Measurements from ENCODE around the gene SORCS2.
A peak's percentile ranks its signal among the peaks of the same experiment; 100 is the strongest.

SORCS2 gene

DNA sequence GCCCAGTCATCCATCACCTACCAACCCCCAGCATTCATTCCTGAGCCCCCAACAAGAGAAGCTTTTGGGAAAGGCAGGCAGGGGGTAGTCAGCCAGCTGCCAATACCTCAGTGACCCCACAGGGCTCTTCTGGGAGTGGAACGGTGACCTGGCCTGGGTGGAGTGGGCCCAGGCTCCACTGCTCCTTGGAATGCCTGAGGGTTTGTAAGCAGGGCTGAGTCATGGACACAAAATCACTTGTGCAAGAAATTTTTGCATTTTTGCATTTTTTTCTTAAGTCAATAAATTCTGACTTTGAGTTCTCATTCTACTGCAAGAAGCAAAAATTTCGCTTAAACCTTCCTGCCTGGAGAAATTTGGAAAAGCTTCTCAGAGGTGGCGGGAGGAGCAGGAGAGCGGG, 18.5 kb downstream of the SORCS2 start:
- H4K8ac ChIP-seq (ENCODE audit: low read depth, low read length), result no peak overlapping the region
- H3K23ac ChIP-seq (ENCODE audit: low read length), result no peak overlapping the region
- no peak overlapping the region for H2BK5ac ChIP-seq (ENCODE audit: low read depth, low read length, poor library complexity)
- peaks cover 12% of the 10 kb centered on the region for H3K9me3 ChIP-seq (ENCODE audit: insufficient read depth, low read depth, low read length)
- no peak overlapping the region for H2BK120ac ChIP-seq (ENCODE audit: insufficient read depth, low read length, poor library complexity)
- no peak overlapping the region for H3K4me2 ChIP-seq (ENCODE audit: low read length)
- peaks cover 5% of the 10 kb centered on the region for H3K79me1 ChIP-seq (ENCODE audit: low read length)
- no peaks in the 10 kb centered on the region for H3K79me2 ChIP-seq (ENCODE audit: control insufficient read depth, insufficient read depth, low read length, poor library complexity)
- no peak overlapping the region for H3K4me3 ChIP-seq (ENCODE audit: low read depth, low read length)
- WGBS (ENCODE audit: extremely low coverage, insufficient coverage, insufficient read length), result no CpG with 5 or more reads among the region's 4 CpGs
- peaks cover 12 to 21% of the 10 kb centered on the region in 2 experiments for H3K4me1 ChIP-seq (ENCODE audit: control insufficient read depth in 1 of 2, insufficient read depth in 2 of 2, low read length in 2 of 2)
- H2AK5ac ChIP-seq (ENCODE audit: low read length), result no peak overlapping the region
- no peak overlapping the region for H3K18ac ChIP-seq (ENCODE audit: low read length)
- H3K27me3 ChIP-seq (ENCODE audit: insufficient read depth, low read length), result no peaks in the 10 kb centered on the region
- H4K12ac ChIP-seq (ENCODE audit: low read depth, low read length), result no peak overlapping the region
- DNase-seq, result peak in 1 of 2 donors; percentile 61
- H3K14ac ChIP-seq (ENCODE audit: low read length), result no peak overlapping the region
- H3K36me3 ChIP-seq (ENCODE audit: control insufficient read depth in 1 of 2, insufficient read depth in 2 of 2, low read length in 2 of 2), result no peaks in the 10 kb centered on the region
- no peak overlapping the region for H2BK12ac ChIP-seq (ENCODE audit: low read length)
- H3K4ac ChIP-seq (ENCODE audit: low read depth, low read length), result no peak overlapping the region
- H3K9ac ChIP-seq (ENCODE audit: low read length), result no peak overlapping the region
- H3K27ac ChIP-seq (ENCODE audit: low read depth, low read length), result no peak overlapping the region
- no peak overlapping the region for H2AFZ ChIP-seq (ENCODE audit: insufficient read depth, low read length, poor library complexity)
- H4K91ac ChIP-seq (ENCODE audit: low read depth, low read length), result no peak overlapping the region

DNA sequence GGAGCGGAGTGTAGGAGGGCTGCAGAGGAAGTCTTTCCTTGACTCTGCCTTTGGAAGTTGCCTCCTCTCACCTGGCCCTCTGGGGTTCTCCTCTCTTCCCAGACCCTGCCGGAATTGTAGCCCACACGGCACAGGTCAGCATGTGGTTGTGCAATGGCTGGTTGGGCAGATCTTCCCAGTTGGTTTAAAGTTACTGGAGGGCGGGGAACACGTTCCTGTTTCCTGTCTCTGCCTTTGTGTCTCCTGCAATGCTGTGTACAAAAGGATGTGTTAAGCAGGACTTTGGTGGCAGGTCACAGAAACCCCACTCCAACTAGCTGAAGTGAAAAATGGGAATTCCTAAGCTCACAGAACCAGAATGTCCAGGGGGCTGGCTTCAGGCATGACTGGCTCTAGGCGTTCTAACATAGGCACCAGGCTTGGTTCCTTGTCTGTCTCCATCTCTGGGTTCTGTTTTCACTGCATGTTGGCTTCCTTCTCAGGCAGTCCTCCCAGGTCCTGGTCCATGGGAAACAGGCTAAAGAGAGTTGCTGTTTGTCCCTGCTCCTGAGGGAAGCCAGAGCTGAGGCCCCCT, 19.9 kb downstream of the SORCS2 start:
- H2BK12ac ChIP-seq (ENCODE audit: low read length), result no peak overlapping the region
- H3K79me2 ChIP-seq (ENCODE audit: control insufficient read depth, insufficient read depth, low read length, poor library complexity), result no peaks in the 10 kb centered on the region
- H3K4me3 ChIP-seq (ENCODE audit: low read depth, low read length), result no peak overlapping the region
- no peak overlapping the region for H3K27ac ChIP-seq (ENCODE audit: low read depth, low read length)
- no peak overlapping the region for H3K18ac ChIP-seq (ENCODE audit: low read length)
- no peak overlapping the region for H4K91ac ChIP-seq (ENCODE audit: low read depth, low read length)
- no peak overlapping the region for H2AK5ac ChIP-seq (ENCODE audit: low read length)
- no peak for DNase-seq
- WGBS (ENCODE audit: extremely low coverage, insufficient coverage, insufficient read length), result no CpG with 5 or more reads among the region's 6 CpGs
- H3K36me3 ChIP-seq (ENCODE audit: control insufficient read depth in 1 of 2, insufficient read depth in 2 of 2, low read length in 2 of 2), result no peaks in the 10 kb centered on the region
- no peak overlapping the region for H3K9ac ChIP-seq (ENCODE audit: low read length)
- H2AFZ ChIP-seq (ENCODE audit: insufficient read depth, low read length, poor library complexity), result no peak overlapping the region
- peaks cover 5% of the 10 kb centered on the region for H3K79me1 ChIP-seq (ENCODE audit: low read length)
- H3K14ac ChIP-seq (ENCODE audit: low read length), result no peak overlapping the region
- H3K23ac ChIP-seq (ENCODE audit: low read length), result no peak overlapping the region
- H2BK120ac ChIP-seq (ENCODE audit: insufficient read depth, low read length, poor library complexity), result no peak overlapping the region
- H4K8ac ChIP-seq (ENCODE audit: low read depth, low read length), result no peak overlapping the region
- no peak overlapping the region for H2BK5ac ChIP-seq (ENCODE audit: low read depth, low read length, poor library complexity)
- H4K12ac ChIP-seq (ENCODE audit: low read depth, low read length), result no peak overlapping the region
- peaks cover 12% of the 10 kb centered on the region for H3K9me3 ChIP-seq (ENCODE audit: insufficient read depth, low read depth, low read length)
- H3K4ac ChIP-seq (ENCODE audit: low read depth, low read length), result no peak overlapping the region
- no peaks in the 10 kb centered on the region for H3K27me3 ChIP-seq (ENCODE audit: insufficient read depth, low read length)
- peaks cover 9 to 10% of the 10 kb centered on the region in 2 experiments for H3K4me1 ChIP-seq (ENCODE audit: control insufficient read depth in 1 of 2, insufficient read depth in 2 of 2, low read length in 2 of 2)
- no peak overlapping the region for H3K4me2 ChIP-seq (ENCODE audit: low read length)

DNA sequence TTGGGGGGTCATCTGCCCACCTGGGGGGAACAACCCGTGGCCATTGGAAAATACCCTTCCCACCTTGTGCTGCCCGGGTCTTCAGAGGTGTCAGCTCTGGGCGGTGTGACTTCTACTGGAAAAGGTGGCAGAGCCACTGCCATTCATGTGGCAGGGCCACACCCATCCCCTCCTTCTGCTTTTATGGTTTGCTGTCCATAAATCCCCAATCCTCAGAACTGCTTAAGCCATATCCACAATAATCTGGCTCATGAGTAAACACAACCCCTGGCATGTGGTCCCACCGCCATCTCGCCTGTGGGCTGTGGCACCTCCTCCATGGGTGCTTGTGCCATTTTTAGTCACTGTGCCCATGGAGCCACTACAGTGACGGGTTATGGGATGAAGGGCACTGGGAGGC, 20.6 kb downstream of the SORCS2 start:
- no peaks in the 10 kb centered on the region for H3K79me2 ChIP-seq (ENCODE audit: control insufficient read depth, insufficient read depth, low read length, poor library complexity)
- H3K9ac ChIP-seq (ENCODE audit: low read length), result no peak overlapping the region
- H3K18ac ChIP-seq (ENCODE audit: low read length), result no peak overlapping the region
- no CpG with 5 or more reads among the region's 6 CpGs for WGBS (ENCODE audit: extremely low coverage, insufficient coverage, insufficient read length)
- no peaks in the 10 kb centered on the region for H3K36me3 ChIP-seq (ENCODE audit: control insufficient read depth in 1 of 2, insufficient read depth in 2 of 2, low read length in 2 of 2)
- no peak overlapping the region for H3K4me3 ChIP-seq (ENCODE audit: low read depth, low read length)
- H2BK12ac ChIP-seq (ENCODE audit: low read length), result no peak overlapping the region
- no peak overlapping the region for H3K27ac ChIP-seq (ENCODE audit: low read depth, low read length)
- DNase-seq, result no peak
- no peak overlapping the region for H3K4ac ChIP-seq (ENCODE audit: low read depth, low read length)
- no peak overlapping the region for H4K91ac ChIP-seq (ENCODE audit: low read depth, low read length)
- no peaks in the 10 kb centered on the region for H3K27me3 ChIP-seq (ENCODE audit: insufficient read depth, low read length)
- no peak overlapping the region for H2BK120ac ChIP-seq (ENCODE audit: insufficient read depth, low read length, poor library complexity)
- H2AK5ac ChIP-seq (ENCODE audit: low read length), result no peak overlapping the region
- H4K8ac ChIP-seq (ENCODE audit: low read depth, low read length), result no peak overlapping the region
- no peak overlapping the region for H4K12ac ChIP-seq (ENCODE audit: low read depth, low read length)
- no peak overlapping the region for H2AFZ ChIP-seq (ENCODE audit: insufficient read depth, low read length, poor library complexity)
- no peak overlapping the region for H3K23ac ChIP-seq (ENCODE audit: low read length)
- peaks cover 9 to 10% of the 10 kb centered on the region in 2 experiments for H3K4me1 ChIP-seq (ENCODE audit: control insufficient read depth in 1 of 2, insufficient read depth in 2 of 2, low read length in 2 of 2)
- H3K9me3 ChIP-seq (ENCODE audit: insufficient read depth, low read depth, low read length), result peaks cover 12% of the 10 kb centered on the region
- peaks cover 3% of the 10 kb centered on the region for H3K79me1 ChIP-seq (ENCODE audit: low read length)
- H3K4me2 ChIP-seq (ENCODE audit: low read length), result no peak overlapping the region
- H2BK5ac ChIP-seq (ENCODE audit: low read depth, low read length, poor library complexity), result no peak overlapping the region
- H3K14ac ChIP-seq (ENCODE audit: low read length), result no peak overlapping the region

DNA sequence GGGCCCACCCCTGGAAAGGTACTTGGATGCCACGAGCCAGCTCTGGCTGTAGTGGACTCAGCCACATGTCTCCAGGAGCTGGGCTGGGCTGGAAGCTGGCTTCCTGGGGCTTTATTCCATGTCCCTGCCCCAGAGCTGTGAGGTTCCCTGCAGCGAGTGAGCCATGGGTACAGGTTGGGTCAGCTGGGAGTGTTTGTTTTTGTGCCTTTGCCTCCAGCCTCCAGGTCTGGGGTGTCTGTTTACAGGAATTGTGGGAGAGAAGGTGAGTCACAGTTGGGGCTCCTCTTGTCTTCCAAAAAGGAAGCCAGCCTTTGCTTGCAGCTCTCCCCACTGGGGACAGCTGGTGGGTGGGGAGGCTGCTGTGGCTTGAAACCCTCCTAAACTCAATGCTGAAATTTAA, 21.5 kb downstream of the SORCS2 start:
- Histone ChIP-seq H2AK5ac (ENCODE audit: low read length) (no peak overlapping the region), H3K4me3 (ENCODE audit: low read depth, low read length) (no peak overlapping the region), H3K14ac (ENCODE audit: low read length) (no peak overlapping the region), H3K23ac (ENCODE audit: low read length) (no peak overlapping the region), H3K27me3 (ENCODE audit: insufficient read depth, low read length) (no peaks in the 10 kb centered on the region), H3K9ac (ENCODE audit: low read length) (no peak overlapping the region), H4K12ac (ENCODE audit: low read depth, low read length) (no peak overlapping the region), H3K36me3 (ENCODE audit: control insufficient read depth in 1 of 2, insufficient read depth in 2 of 2, low read length in 2 of 2) (no peaks in the 10 kb centered on the region), H4K8ac (ENCODE audit: low read depth, low read length) (no peak overlapping the region), H2AFZ (ENCODE audit: insufficient read depth, low read length, poor library complexity) (no peak overlapping the region), H3K79me1 (ENCODE audit: low read length) (peaks cover 2% of the 10 kb centered on the region), H2BK12ac (ENCODE audit: low read length) (no peak overlapping the region), H4K91ac (ENCODE audit: low read depth, low read length) (no peak overlapping the region), H3K27ac (ENCODE audit: low read depth, low read length) (no peak overlapping the region), H3K4me2 (ENCODE audit: low read length) (no peak overlapping the region), H3K4ac (ENCODE audit: low read depth, low read length) (no peak overlapping the region), H3K4me1 (ENCODE audit: control insufficient read depth in 1 of 2, insufficient read depth in 2 of 2, low read length in 2 of 2) (peaks cover 9 to 10% of the 10 kb centered on the region in 2 experiments), H3K9me3 (ENCODE audit: insufficient read depth, low read depth, low read length) (peaks cover 12% of the 10 kb centered on the region), H2BK5ac (ENCODE audit: low read depth, low read length, poor library complexity) (no peak overlapping the region), H3K18ac (ENCODE audit: low read length) (no peak overlapping the region), H2BK120ac (ENCODE audit: insufficient read depth, low read length, poor library complexity) (no peak overlapping the region), H3K79me2 (ENCODE audit: control insufficient read depth, insufficient read depth, low read length, poor library complexity) (no peaks in the 10 kb centered on the region)
- WGBS (ENCODE audit: extremely low coverage, insufficient coverage, insufficient read length), result no CpG with 5 or more reads among the region's 2 CpGs
- no peak for DNase-seq

Data from trophoblast cell (in vitro differentiated cells and primary cell).